H1 (cell line): ENCODE measurements around the gene DCDC2C. TPM values are rescaled to one million over a fixed set of nuclear protein-coding genes. Genes with fewer than 3 reads are reported as not detected.

Source experiments
- CEBPB ChIP-seq: IDR thresholded peaks from 2 replicates; pipeline ENCODE4 v1.6.1; 2012; ENCODE audit warnings: low read depth, low read length
- CHD2 ChIP-seq: IDR thresholded peaks from 2 replicates; pipeline ENCODE4 v1.6.1; 2012; ENCODE audit warnings: low read length, improper control_type of control experiment
- EGR1 ChIP-seq: IDR thresholded peaks from 2 replicates; pipeline ENCODE4 v1.6.1; 2011; ENCODE audit warnings: low read depth, low read length, borderline replicate concordance
- FOSL1 ChIP-seq: IDR thresholded peaks from 2 replicates; pipeline ENCODE4 v1.6.1; 2011; ENCODE audit warnings: mild to moderate bottlenecking, low read depth, low read length, moderate library complexity; ENCODE audit not compliant: insufficient read depth
- GABPA ChIP-seq: IDR thresholded peaks from 2 replicates; pipeline ENCODE4 v1.6.1; 2011; ENCODE audit warnings: mild to moderate bottlenecking, low read length, moderate library complexity, borderline replicate concordance; ENCODE audit not compliant: insufficient read depth
- HDAC2 ChIP-seq, 2 experiments: fragments of 300-600 bp in 1 of 2; sonication (generic) in 1 of 2; IDR thresholded peaks; 2 replicates each; pipeline ENCODE4 v1.6.1; 2011 to 2012; ENCODE audit warnings: low read depth in 2 of 2, low read length in 2 of 2, mild to moderate bottlenecking in 2 of 2, moderate library complexity in 2 of 2, borderline replicate concordance in 1 of 2, inconsistent platforms in 1 of 2
- NANOG ChIP-seq: IDR thresholded peaks from 2 replicates; pipeline ENCODE4 v1.6.1; 2011; ENCODE audit warnings: low read length, low read depth, mild to moderate bottlenecking, inconsistent platforms; ENCODE audit not compliant: insufficient read depth, poor library complexity, severe bottlenecking
- SIX5 ChIP-seq: IDR thresholded peaks from 2 replicates; pipeline ENCODE4 v1.6.1; 2011; ENCODE audit warnings: mild to moderate bottlenecking, low read depth, low read length
- SRF ChIP-seq: IDR thresholded peaks from 2 replicates; pipeline ENCODE4 v1.6.1; 2011; ENCODE audit warnings: mild to moderate bottlenecking, low read depth, low read length, moderate library complexity
- polyA plus RNA-seq, 7 experiments: library from polyadenylated mRNA; depleted of rRNA in 3 of 7; stranded (reverse) in 5 of 7; unstranded in 2 of 7; fragments of >200 nt in 5 of 7; fragments of 200-250 nt in 2 of 7; gene quantifications; 1 replicate in 5 of 7; 2 replicates in 1 of 7; 4 replicates in 1 of 7; pipeline versions ENCODE4 v1.2.1 to v1.2.3, GENCODE V29; 2011 to 2013; ENCODE audit warnings: missing spikeins in 2 of 7, mixed read lengths in 2 of 7
- total RNA-seq: library from RNA; stranded (reverse); fragmentation: NEBNext Ultra II Directional; extraction: Animal tissue kit (Norgen Biotek cat#: 25700); gene quantifications from 2 replicates; pipeline ENCODE4 v1.2.1, GENCODE V29; 2021
- TF ChIP-seq, protein P1 (sequence below): fragments of 300-600 bp; sonication (generic); IDR thresholded peaks from 2 replicates; pipeline ENCODE4 v1.7.1; 2012; ENCODE audit warnings: low read length, moderate library complexity, mild to moderate bottlenecking, inconsistent platforms; ENCODE audit not compliant: insufficient replicate concordance

Gene DCDC2C
- total and polyA plus RNA-seq, 2 of the 8 experiments (the other 6 are each of a cell fraction or from before 2014, with no cell fraction given): 0.50 TPM; not detected in 1

DNA sequence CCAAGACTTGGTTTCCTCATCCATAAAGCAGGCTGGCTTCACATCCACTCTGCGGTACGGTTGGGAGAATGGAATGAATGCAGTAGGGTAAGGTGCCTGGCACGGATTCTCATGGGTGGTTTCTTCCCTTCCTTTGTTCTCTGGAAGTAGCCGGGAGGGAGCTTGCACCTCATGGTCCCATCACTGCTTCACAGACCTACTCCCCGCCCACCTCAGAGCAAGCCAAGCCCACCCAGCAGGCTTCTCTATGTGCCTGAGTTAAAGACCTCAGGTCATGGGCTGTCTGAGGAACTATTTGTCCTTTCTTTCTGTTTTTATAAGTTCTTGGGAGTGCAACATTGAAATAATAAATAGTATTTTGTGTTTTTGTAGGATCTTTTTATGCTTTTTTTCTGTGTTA, 3.5 kb downstream of the DCDC2C start (continued):
- TF ChIP-seq, protein P1, sequence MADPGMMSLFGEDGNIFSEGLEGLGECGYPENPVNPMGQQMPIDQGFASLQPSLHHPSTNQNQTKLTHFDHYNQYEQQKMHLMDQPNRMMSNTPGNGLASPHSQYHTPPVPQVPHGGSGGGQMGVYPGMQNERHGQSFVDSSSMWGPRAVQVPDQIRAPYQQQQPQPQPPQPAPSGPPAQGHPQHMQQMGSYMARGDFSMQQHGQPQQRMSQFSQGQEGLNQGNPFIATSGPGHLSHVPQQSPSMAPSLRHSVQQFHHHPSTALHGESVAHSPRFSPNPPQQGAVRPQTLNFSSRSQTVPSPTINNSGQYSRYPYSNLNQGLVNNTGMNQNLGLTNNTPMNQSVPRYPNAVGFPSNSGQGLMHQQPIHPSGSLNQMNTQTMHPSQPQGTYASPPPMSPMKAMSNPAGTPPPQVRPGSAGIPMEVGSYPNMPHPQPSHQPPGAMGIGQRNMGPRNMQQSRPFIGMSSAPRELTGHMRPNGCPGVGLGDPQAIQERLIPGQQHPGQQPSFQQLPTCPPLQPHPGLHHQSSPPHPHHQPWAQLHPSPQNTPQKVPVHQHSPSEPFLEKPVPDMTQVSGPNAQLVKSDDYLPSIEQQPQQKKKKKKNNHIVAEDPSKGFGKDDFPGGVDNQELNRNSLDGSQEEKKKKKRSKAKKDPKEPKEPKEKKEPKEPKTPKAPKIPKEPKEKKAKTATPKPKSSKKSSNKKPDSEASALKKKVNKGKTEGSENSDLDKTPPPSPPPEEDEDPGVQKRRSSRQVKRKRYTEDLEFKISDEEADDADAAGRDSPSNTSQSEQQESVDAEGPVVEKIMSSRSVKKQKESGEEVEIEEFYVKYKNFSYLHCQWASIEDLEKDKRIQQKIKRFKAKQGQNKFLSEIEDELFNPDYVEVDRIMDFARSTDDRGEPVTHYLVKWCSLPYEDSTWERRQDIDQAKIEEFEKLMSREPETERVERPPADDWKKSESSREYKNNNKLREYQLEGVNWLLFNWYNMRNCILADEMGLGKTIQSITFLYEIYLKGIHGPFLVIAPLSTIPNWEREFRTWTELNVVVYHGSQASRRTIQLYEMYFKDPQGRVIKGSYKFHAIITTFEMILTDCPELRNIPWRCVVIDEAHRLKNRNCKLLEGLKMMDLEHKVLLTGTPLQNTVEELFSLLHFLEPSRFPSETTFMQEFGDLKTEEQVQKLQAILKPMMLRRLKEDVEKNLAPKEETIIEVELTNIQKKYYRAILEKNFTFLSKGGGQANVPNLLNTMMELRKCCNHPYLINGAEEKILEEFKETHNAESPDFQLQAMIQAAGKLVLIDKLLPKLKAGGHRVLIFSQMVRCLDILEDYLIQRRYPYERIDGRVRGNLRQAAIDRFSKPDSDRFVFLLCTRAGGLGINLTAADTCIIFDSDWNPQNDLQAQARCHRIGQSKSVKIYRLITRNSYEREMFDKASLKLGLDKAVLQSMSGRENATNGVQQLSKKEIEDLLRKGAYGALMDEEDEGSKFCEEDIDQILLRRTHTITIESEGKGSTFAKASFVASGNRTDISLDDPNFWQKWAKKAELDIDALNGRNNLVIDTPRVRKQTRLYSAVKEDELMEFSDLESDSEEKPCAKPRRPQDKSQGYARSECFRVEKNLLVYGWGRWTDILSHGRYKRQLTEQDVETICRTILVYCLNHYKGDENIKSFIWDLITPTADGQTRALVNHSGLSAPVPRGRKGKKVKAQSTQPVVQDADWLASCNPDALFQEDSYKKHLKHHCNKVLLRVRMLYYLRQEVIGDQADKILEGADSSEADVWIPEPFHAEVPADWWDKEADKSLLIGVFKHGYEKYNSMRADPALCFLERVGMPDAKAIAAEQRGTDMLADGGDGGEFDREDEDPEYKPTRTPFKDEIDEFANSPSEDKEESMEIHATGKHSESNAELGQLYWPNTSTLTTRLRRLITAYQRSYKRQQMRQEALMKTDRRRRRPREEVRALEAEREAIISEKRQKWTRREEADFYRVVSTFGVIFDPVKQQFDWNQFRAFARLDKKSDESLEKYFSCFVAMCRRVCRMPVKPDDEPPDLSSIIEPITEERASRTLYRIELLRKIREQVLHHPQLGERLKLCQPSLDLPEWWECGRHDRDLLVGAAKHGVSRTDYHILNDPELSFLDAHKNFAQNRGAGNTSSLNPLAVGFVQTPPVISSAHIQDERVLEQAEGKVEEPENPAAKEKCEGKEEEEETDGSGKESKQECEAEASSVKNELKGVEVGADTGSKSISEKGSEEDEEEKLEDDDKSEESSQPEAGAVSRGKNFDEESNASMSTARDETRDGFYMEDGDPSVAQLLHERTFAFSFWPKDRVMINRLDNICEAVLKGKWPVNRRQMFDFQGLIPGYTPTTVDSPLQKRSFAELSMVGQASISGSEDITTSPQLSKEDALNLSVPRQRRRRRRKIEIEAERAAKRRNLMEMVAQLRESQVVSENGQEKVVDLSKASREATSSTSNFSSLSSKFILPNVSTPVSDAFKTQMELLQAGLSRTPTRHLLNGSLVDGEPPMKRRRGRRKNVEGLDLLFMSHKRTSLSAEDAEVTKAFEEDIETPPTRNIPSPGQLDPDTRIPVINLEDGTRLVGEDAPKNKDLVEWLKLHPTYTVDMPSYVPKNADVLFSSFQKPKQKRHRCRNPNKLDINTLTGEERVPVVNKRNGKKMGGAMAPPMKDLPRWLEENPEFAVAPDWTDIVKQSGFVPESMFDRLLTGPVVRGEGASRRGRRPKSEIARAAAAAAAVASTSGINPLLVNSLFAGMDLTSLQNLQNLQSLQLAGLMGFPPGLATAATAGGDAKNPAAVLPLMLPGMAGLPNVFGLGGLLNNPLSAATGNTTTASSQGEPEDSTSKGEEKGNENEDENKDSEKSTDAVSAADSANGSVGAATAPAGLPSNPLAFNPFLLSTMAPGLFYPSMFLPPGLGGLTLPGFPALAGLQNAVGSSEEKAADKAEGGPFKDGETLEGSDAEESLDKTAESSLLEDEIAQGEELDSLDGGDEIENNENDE: no peak
- TF ChIP-seq GABPA (no peak), NANOG (no peak), SIX5 (no peak), HDAC2 (IDR thresholded peaks at IDR 0.05; ENCODE audit: borderline replicate concordance in 1 of 2, low read depth in 2 of 2, low read length in 2 of 2) (no peak), CHD2 (no peak), SRF (no peak), CEBPB (no peak), EGR1 (no peak), FOSL1 (no peak)
